Body of pancreas (tissue), 4 donors: ENCODE measurements around the gene DNAH2. TPM values are rescaled to one million over a fixed set of nuclear protein-coding genes. Genes with fewer than 3 reads are reported as not detected.
A peak's percentile ranks its signal among the peaks of the same experiment; 100 is the strongest.

ENCODE experiments used
- ATAC-seq: fragments of 150-250 bp; one replicate; pipeline ENCODE4 v1.9.1; 2016
- DNase-seq, 4 donors: peaks; one replicate each; pipeline ENCODE4 v3.0.0-alpha.2; 2019
- H3K27ac ChIP-seq, 4 donors: fragments of 200-600 bp; sonication (generic); 1 replicate in 3 of 4; 2 replicates in 1 of 4; pipeline versions ENCODE4 v1.5.1 to v1.6.1; 2016 to 2019; ENCODE audit warnings: mild to moderate bottlenecking in 1 of 4, mixed read lengths in 1 of 4, moderate library complexity in 1 of 4
- H3K27me3 ChIP-seq, 2 donors: fragments of 200-600 bp; sonication (generic); one replicate each; pipeline ENCODE4 v1.6.0; 2016; ENCODE audit warnings: mild to moderate bottlenecking in 1 of 2
- H3K36me3 ChIP-seq, 2 donors: fragments of 200-600 bp; sonication (generic); replicated peaks in 1 of 2; 2 replicates each; pipeline ENCODE4 v1.5.1; 2016; ENCODE audit warnings: low read depth in 2 of 2; ENCODE audit not compliant: insufficient read depth in 1 of 2
- H3K4me1 ChIP-seq: fragments of 200-600 bp; sonication (generic); one replicate; pipeline ENCODE4 v1.6.0; 2016
- H3K4me3 ChIP-seq, 2 donors: fragments of 200-600 bp; sonication (generic); 1 replicate in 1 of 2; 2 replicates in 1 of 2; pipeline ENCODE4 v1.5.1; 2016 to 2019
- H3K9me3 ChIP-seq, 3 donors: fragments of 200-600 bp; sonication (generic); 1 replicate in 2 of 3; 2 replicates in 1 of 3; pipeline ENCODE4 v1.5.1; 2016
- CTCF ChIP-seq, 7 experiments: fragments of 450-650 bp in 4 of 7; fragments of 200-600 bp in 3 of 7; sonication (generic) in 3 of 7; IDR thresholded peaks; one replicate each; pipeline ENCODE4 v1.5.1; 2016 to 2019; ENCODE audit warnings: antibody characterized with exemption in 7 of 7
- POLR2A ChIP-seq, 3 donors: fragments of 450-650 bp; IDR thresholded peaks; one replicate each; pipeline ENCODE4 v1.6.1; 2016; ENCODE audit warnings: antibody characterized with exemption in 3 of 3, mild to moderate bottlenecking in 2 of 3
- WGBS, 2 donors: methylation state at CpG; one replicate each; pipeline ENCODE4 v1.1.5; 2017; 5-methylcytosine and 5-hydroxymethylcytosine counted together
- intact Hi-C: fragments of 100-400 bp; cut with DNase I; formaldehyde crosslinking; loops from one replicate; pipeline ENCODE4 v1.15.1; 2023
- total RNA-seq, 2 donors: library from RNA; depleted of rRNA; stranded (reverse); fragments of >200 nt; gene quantifications; one replicate each; pipeline ENCODE4 v1.1.0, GENCODE V29; 2016

Gene DNAH2
- total RNA-seq, 2 donors from 2014 or later, result 0.26 to 0.66 TPM

GRCh38 chr17:7880076-7880868, 162.7 kb downstream of the DNAH2 start:
- DNase-seq (no peak), ATAC-seq (no peak)
- peaks cover 14% of the 10 kb centered on the region for H3K4me1 ChIP-seq
- no peak overlapping the region for H3K27ac ChIP-seq
- no peaks in the 10 kb centered on the region for H3K27me3 ChIP-seq
- 45 to 46% methylated on average over 3 of the region's 3 CpGs for WGBS, 2 donors
- peaks cover 0 to 3% of the 10 kb centered on the region in 2 donors for H3K36me3 ChIP-seq
- H3K9me3 ChIP-seq, result no peaks in the 10 kb centered on the region
- intact Hi-C loops, result no loop called here
- no peak overlapping the region for H3K4me3 ChIP-seq
- TF ChIP-seq CTCF (IDR thresholded peaks at IDR 0.05), result no peak

- peak overlapping the region in 1 of 4 donors; percentile 47 for H3K27ac ChIP-seq
- intact Hi-C loops, result no loop called here
- no peak overlapping the region for H3K4me3 ChIP-seq
- H3K9me3 ChIP-seq, result no peaks in the 10 kb centered on the region
- peaks cover 0 to 3% of the 10 kb centered on the region in 2 donors for H3K36me3 ChIP-seq
- no peak for ATAC-seq
- H3K4me1 ChIP-seq, result peaks cover 20% of the 10 kb centered on the region
- TF ChIP-seq POLR2A (IDR thresholded peaks at IDR 0.05) (no peak), CTCF (IDR thresholded peaks at IDR 0.05) (no peak)
- WGBS, 2 donors, result 46 to 53% methylated on average over 7 of the region's 7 CpGs
- peak in 2 of 4 donors; percentile 32 to 35 for DNase-seq
- no peaks in the 10 kb centered on the region for H3K27me3 ChIP-seq
Measured at GRCh38 chr17:7881276-7882054, 163.9 kb downstream of the DNAH2 start.

- DNase-seq, result no peak
- no peak for TF ChIP-seq CTCF (IDR thresholded peaks at IDR 0.05)
- H3K27ac ChIP-seq, result peak overlapping the region in 2 of 4 donors; percentile 22 to 47
- H3K4me3 ChIP-seq, result no peak overlapping the region
- H3K27me3 ChIP-seq, result no peaks in the 10 kb centered on the region
- H3K36me3 ChIP-seq, result peaks cover 0 to 3% of the 10 kb centered on the region in 2 donors
- ATAC-seq, result no peak
- H3K9me3 ChIP-seq, result no peaks in the 10 kb centered on the region
- H3K4me1 ChIP-seq, result peaks cover 27% of the 10 kb centered on the region
- intact Hi-C loops, result no loop called here
- 64 to 72% methylated on average over 7 of the region's 7 CpGs for WGBS, 2 donors
Measured at GRCh38 chr17:7882068-7882467, 164.5 kb downstream of the DNAH2 start.

- intact Hi-C loops, result no loop called here
- DNase-seq (no peak), ATAC-seq (no peak)
- peaks cover 32% of the 10 kb centered on the region for H3K4me1 ChIP-seq
- H3K27ac ChIP-seq, result peak overlapping the region in 3 of 4 donors; percentile 35 to 98 (median 47)
- no peak overlapping the region for H3K4me3 ChIP-seq
- 87 to 90% methylated on average over 3 of the region's 3 CpGs for WGBS, 2 donors
- TF ChIP-seq CTCF (IDR thresholded peaks at IDR 0.05) (no peak), POLR2A (IDR thresholded peaks at IDR 0.05) (peak in 1 of 3 donors; percentile 23)
- no peaks in the 10 kb centered on the region for H3K9me3 ChIP-seq
- no peaks in the 10 kb centered on the region for H3K27me3 ChIP-seq
- peaks cover 0 to 3% of the 10 kb centered on the region in 2 donors for H3K36me3 ChIP-seq
Measured at GRCh38 chr17:7882629-7883028, 165.1 kb downstream of the DNAH2 start.

Other genes starting within 250 kb of the DNAH2 start
- gene ZBTB4, start 238.1 kb upstream of the DNAH2 start, total RNA-seq, result 10 to 100 TPM; 30.9 to 38.2 TPM
- gene SLC35G6, start 236.3 kb upstream of the DNAH2 start, total RNA-seq, result not detected
- gene POLR2A, start 233.4 kb upstream of the DNAH2 start, total RNA-seq, result 100 to 1,000 TPM in 1 of 2 donors, 10 to 100 TPM in 1; 36.3 to 124 TPM
- 10 to 100 TPM; 32.2 to 48.8 TPM for gene TNFSF12, start 168.7 kb upstream of the DNAH2 start, total RNA-seq
- 10 to 100 TPM; 11.9 to 18.8 TPM for gene TNFSF13, start 159.0 kb upstream of the DNAH2 start, total RNA-seq
- 10 to 100 TPM; 25.7 to 28.0 TPM for gene SENP3, start 155.8 kb upstream of the DNAH2 start, total RNA-seq
- 10 to 100 TPM in 1 of 2 donors, 1 to 10 TPM in 1; 4.3 to 14.8 TPM for gene CD68, start 138.1 kb upstream of the DNAH2 start, total RNA-seq
- gene MPDU1, start 133.9 kb upstream of the DNAH2 start, total RNA-seq, result 10 to 100 TPM; 27.0 to 37.6 TPM
- gene SOX15, start 127.7 kb upstream of the DNAH2 start, total RNA-seq, result not detected
- gene FXR2, start 102.8 kb upstream of the DNAH2 start, total RNA-seq, result 10 to 100 TPM; 10.2 to 10.9 TPM
- gene SAT2, start 89.9 kb upstream of the DNAH2 start, total RNA-seq, result 100 to 1,000 TPM in 1 of 2 donors, 10 to 100 TPM in 1; 59.9 to 148 TPM
- gene SHBG, start 87.6 kb upstream of the DNAH2 start, total RNA-seq, result not detected
- gene ATP1B2, start 66.8 kb upstream of the DNAH2 start, total RNA-seq, result 1 to 10 TPM in 1 of 2 donors, under 1 TPM in 1; 0.78 to 1.3 TPM
- gene TP53, start 30.3 kb upstream of the DNAH2 start, total RNA-seq, result 10 to 100 TPM; 12.2 TPM
- 1 to 10 TPM; 3.4 to 5.6 TPM for gene WRAP53, start 29.3 kb upstream of the DNAH2 start, total RNA-seq
- gene EFNB3, start 12.5 kb upstream of the DNAH2 start, total RNA-seq, result under 1 TPM; 0.33 to 0.78 TPM
- gene KDM6B, start 116.5 kb downstream of the DNAH2 start, total RNA-seq, result 10 to 100 TPM in 1 of 2 donors, 1 to 10 TPM in 1; 7.5 to 20.1 TPM
- gene TMEM88, start 137.3 kb downstream of the DNAH2 start, total RNA-seq, result 10 to 100 TPM in 1 of 2 donors, 1 to 10 TPM in 1; 6.0 to 16.2 TPM
- gene NAA38, start 139.8 kb downstream of the DNAH2 start, total RNA-seq, result 10 to 100 TPM; 25.7 to 50.1 TPM
- gene CYB5D1, start 140.3 kb downstream of the DNAH2 start, total RNA-seq, result 10 to 100 TPM in 1 of 2 donors, 1 to 10 TPM in 1; 5.7 to 16.5 TPM
- gene CHD3, start 171.0 kb downstream of the DNAH2 start, total RNA-seq, result 10 to 100 TPM; 53.7 to 69.9 TPM
- gene RNF227, start 198.5 kb downstream of the DNAH2 start, total RNA-seq, result 1 to 10 TPM; 2.9 to 3.0 TPM
- 1 to 10 TPM; 1.3 to 1.6 TPM for gene KCNAB3, start 212.1 kb downstream of the DNAH2 start, total RNA-seq
- 10 to 100 TPM; 10.5 to 40.0 TPM for gene TRAPPC1, start 214.2 kb downstream of the DNAH2 start, total RNA-seq
- 10 to 100 TPM; 14.0 to 27.0 TPM for gene CNTROB, start 214.5 kb downstream of the DNAH2 start, total RNA-seq